Measurements from ENCODE around the gene DHX35. TPM values are rescaled to one million over a fixed set of nuclear protein-coding genes. Genes with fewer than 3 reads are reported as not detected.

The DHX35 gene
- total and polyA plus RNA-seq, 2 of the 4 experiments (the other 2 are of a cell fraction) = 9.1 to 13.5 TPM

DNA sequence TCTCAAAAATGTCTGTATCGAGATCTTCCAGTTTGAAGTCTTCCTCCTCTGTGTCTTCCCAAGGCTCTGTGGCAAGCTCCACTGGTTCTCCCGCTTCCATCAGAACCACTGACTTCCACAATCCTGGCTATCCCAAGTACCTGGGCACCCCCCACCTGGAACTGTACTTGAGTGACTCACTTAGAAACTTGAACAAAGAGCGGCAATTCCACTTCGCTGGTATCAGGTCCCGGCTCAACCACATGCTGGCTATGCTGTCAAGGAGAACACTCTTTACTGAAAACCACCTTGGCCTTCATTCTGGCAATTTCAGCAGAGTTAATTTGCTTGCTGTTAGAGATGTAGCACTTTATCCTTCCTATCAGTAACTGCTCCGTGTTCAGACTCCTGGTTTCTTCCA, 10.0 kb upstream of the DHX35 start:
- Histone ChIP-seq H2AK9ac (replicated peaks; ENCODE audit: low read depth, low read length, poor library complexity) (no peak overlapping the region), H3K9me1 (ENCODE audit: insufficient read depth, low read length) (peaks cover 11% of the 10 kb centered on the region; the same call in 1 of the 2 replicates), H3K23ac (ENCODE audit: low read depth, low read length) (no peak overlapping the region), H3K9me3 (ENCODE audit: control insufficient read depth, insufficient read depth, low read length) (no peaks in the 10 kb centered on the region), H3K4me3 (ENCODE audit: insufficient read depth, low read depth, low read length) (no peak overlapping the region), H3K36me3 (ENCODE audit: control insufficient read depth, insufficient read depth, low read length) (peaks cover 12% of the 10 kb centered on the region), H3K79me1 (ENCODE audit: low read depth in 1 of 2, low read length in 2 of 2) (peaks cover 26 to 28% of the 10 kb centered on the region in 2 experiments), H3K56ac (ENCODE audit: extremely low read depth, insufficient read depth, low read length) (no peak overlapping the region), H2AFZ (replicated peaks; ENCODE audit: low read length, poor library complexity) (no peak overlapping the region), H2AK5ac (ENCODE audit: low read depth, low read length) (no peak overlapping the region), H3K27ac (ENCODE audit: insufficient read depth, low read length) (no peak overlapping the region), H4K20me1 (ENCODE audit: insufficient read depth, low read length) (no peaks in the 10 kb centered on the region), H3K9ac (ENCODE audit: low read depth, low read length) (no peak overlapping the region), H4K5ac (ENCODE audit: low read depth, low read length) (no peak overlapping the region), H3K18ac (ENCODE audit: low read depth, low read length) (no peak overlapping the region), H3K4me1 (ENCODE audit: control insufficient read depth, insufficient read depth, low read length) (no peaks in the 10 kb centered on the region), H2BK20ac (ENCODE audit: low read depth, low read length) (no peak overlapping the region), H2BK5ac (ENCODE audit: low read depth, low read length, poor library complexity, severe bottlenecking) (no peak overlapping the region), H3K4ac (ENCODE audit: low read depth, low read length) (no peak overlapping the region), H3K14ac (replicated peaks; ENCODE audit: low read depth, low read length) (no peak overlapping the region), H2BK120ac (ENCODE audit: low read depth, low read length) (no peak overlapping the region), H3K27me3 (ENCODE audit: control insufficient read depth, insufficient read depth, low read length) (no peaks in the 10 kb centered on the region), H3K4me2 (ENCODE audit: low read depth, low read length) (no peak overlapping the region), H4K91ac (ENCODE audit: insufficient read depth, low read depth, low read length) (no peak overlapping the region), H2BK15ac (ENCODE audit: low read depth, low read length) (no peak overlapping the region), H4K8ac (ENCODE audit: low read depth in 2 of 2, low read length in 2 of 2) (no peak overlapping the region)
- CTCF ChIA-PET = no interaction called here
- ATAC-seq (ENCODE audit: low read depth) (no peak), DNase-seq (no peak)
- no TSS peak for BruUV-seq (replicated peaks)
- WGBS, 2 experiments (ENCODE audit: extremely low coverage in 2 of 2, insufficient read length in 1 of 2) = 100% methylated on average over 1 of the region's 6 CpGs; no CpG with 5 or more reads in 1 of the 2 experiments
- POLR2A ChIA-PET (ENCODE audit: unreplicated experiment) = no interaction called here
- intact Hi-C loops (cut with micrococcal nuclease) (no loop called here), dilution Hi-C loops (cut with HindIII; ENCODE audit: low sequenced_read_pairs, unreplicated experiment) (no loop called here), in situ Hi-C loops (cut with MboI; ENCODE audit: low sequenced_read_pairs) (no loop called here)
- TF ChIP-seq MAZ (IDR thresholded peaks at IDR 0.05; ENCODE audit: borderline replicate concordance, low read depth, low read length) (no peak), RFX5 (IDR thresholded peaks at IDR 0.05; ENCODE audit: low read depth, low read length) (no peak), CEBPB (IDR thresholded peaks at IDR 0.05; ENCODE audit: low read depth, low read length) (no peak), NFE2L2 (IDR thresholded peaks at IDR 0.05; ENCODE audit: low read depth, low read length) (no peak), MXI1 (IDR thresholded peaks at IDR 0.05; ENCODE audit: borderline replicate concordance, low read depth, low read length) (no peak), MAFK (IDR thresholded peaks at IDR 0.05; ENCODE audit: low read depth, low read length) (no peak), BHLHE40 (IDR thresholded peaks at IDR 0.05; ENCODE audit: low read depth, low read length) (no peak), SMC3 (IDR thresholded peaks at IDR 0.05; ENCODE audit: low read depth, low read length) (no peak), FOS (IDR thresholded peaks at IDR 0.05; ENCODE audit: low read depth, low read length) (no peak), RCOR1 (IDR thresholded peaks at IDR 0.05; ENCODE audit: insufficient replicate concordance, low read length) (no peak), POLR2A (IDR thresholded peaks at IDR 0.05; ENCODE audit: low read depth, low read length) (no peak), CHD1 (IDR thresholded peaks at IDR 0.05; ENCODE audit: low read depth, low read length) (no peak)
- TF ChIP-seq, protein P1, sequence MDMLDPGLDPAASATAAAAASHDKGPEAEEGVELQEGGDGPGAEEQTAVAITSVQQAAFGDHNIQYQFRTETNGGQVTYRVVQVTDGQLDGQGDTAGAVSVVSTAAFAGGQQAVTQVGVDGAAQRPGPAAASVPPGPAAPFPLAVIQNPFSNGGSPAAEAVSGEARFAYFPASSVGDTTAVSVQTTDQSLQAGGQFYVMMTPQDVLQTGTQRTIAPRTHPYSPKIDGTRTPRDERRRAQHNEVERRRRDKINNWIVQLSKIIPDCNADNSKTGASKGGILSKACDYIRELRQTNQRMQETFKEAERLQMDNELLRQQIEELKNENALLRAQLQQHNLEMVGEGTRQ (IDR thresholded peaks at IDR 0.05; ENCODE audit: low read depth, low read length) = no peak
- TF ChIP-seq, protein P2, sequence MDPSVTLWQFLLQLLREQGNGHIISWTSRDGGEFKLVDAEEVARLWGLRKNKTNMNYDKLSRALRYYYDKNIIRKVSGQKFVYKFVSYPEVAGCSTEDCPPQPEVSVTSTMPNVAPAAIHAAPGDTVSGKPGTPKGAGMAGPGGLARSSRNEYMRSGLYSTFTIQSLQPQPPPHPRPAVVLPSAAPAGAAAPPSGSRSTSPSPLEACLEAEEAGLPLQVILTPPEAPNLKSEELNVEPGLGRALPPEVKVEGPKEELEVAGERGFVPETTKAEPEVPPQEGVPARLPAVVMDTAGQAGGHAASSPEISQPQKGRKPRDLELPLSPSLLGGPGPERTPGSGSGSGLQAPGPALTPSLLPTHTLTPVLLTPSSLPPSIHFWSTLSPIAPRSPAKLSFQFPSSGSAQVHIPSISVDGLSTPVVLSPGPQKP (IDR thresholded peaks at IDR 0.05; ENCODE audit: borderline replicate concordance, low read depth, low read length) = no peak
- TF ChIP-seq, protein P3, sequence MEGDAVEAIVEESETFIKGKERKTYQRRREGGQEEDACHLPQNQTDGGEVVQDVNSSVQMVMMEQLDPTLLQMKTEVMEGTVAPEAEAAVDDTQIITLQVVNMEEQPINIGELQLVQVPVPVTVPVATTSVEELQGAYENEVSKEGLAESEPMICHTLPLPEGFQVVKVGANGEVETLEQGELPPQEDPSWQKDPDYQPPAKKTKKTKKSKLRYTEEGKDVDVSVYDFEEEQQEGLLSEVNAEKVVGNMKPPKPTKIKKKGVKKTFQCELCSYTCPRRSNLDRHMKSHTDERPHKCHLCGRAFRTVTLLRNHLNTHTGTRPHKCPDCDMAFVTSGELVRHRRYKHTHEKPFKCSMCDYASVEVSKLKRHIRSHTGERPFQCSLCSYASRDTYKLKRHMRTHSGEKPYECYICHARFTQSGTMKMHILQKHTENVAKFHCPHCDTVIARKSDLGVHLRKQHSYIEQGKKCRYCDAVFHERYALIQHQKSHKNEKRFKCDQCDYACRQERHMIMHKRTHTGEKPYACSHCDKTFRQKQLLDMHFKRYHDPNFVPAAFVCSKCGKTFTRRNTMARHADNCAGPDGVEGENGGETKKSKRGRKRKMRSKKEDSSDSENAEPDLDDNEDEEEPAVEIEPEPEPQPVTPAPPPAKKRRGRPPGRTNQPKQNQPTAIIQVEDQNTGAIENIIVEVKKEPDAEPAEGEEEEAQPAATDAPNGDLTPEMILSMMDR (conservative IDR thresholded peaks at IDR 0.05; ENCODE audit: low read depth, low read length) = no peak

All from IMR-90 (cell line).